HCT116 (cell line): ENCODE results near the gene PCID2. TPM values are rescaled to one million over a fixed set of nuclear protein-coding genes. Genes with fewer than 3 reads are reported as not detected.

Experiments
- ATAC-seq: fragments of 200-7000 bp; cut with Tn5 transposase; 2 replicates; pipeline ENCODE4 v1.9.1; 2020; ENCODE audit warnings: mild to moderate bottlenecking, moderate library complexity
- BruUV-seq: library from RNA; stranded (reverse); fragments of 400-500 nt; replicated peaks from 2 replicates; lab custom pipeline; 2021; lab: Mats Ljungman, UMichigan
- CTCF ChIA-PET: fragments of 300-600 bp; sonication (Branson Sonifier 250); formaldehyde crosslinking; loops from one replicate; lab custom pipeline; 2021; ENCODE audit warnings: antibody characterized with exemption; lab: Charles Lee
- POLR2A ChIA-PET: fragments of 300-600, 350-600 bp; sonication (Branson Sonifier 250); formaldehyde crosslinking; loops from one replicate; lab custom pipeline; 2021; ENCODE audit warnings: antibody characterized with exemption; lab: Charles Lee
- RAD21 ChIA-PET, 2 experiments: fragments of 300-600 bp; sonication (Branson Sonifier 250); formaldehyde crosslinking; loops; one replicate each; lab custom pipeline; 2023; ENCODE audit warnings: low total read pairs in 2 of 2; ENCODE audit not compliant: uncharacterized antibody in 2 of 2, unreplicated experiment in 2 of 2, low non-redundant PET in 1 of 2; lab: Charles Lee
- DNase-seq: peaks from one replicate; pipeline ENCODE4 v3.0.0-alpha.2; 2010; ENCODE audit warnings: low read depth, low spot score
- H2AFZ ChIP-seq: fragments of 200-600 bp; shearing (Covaris generic), sonication (generic); 2 replicates; pipeline ENCODE4 v1.6.1; 2017; ENCODE audit warnings: low read depth, mixed run types, mixed read lengths, antibody characterized with exemption, low read length; ENCODE audit not compliant: poor library complexity, severe bottlenecking
- H3K27ac ChIP-seq: 2 replicates; pipeline ENCODE4 v1.5.1; 2012; ENCODE audit warnings: low read depth, low read length
- H3K27me3 ChIP-seq: fragments of 200-600 bp; sonication (generic); 2 replicates; pipeline ENCODE4 v1.6.1; 2016; ENCODE audit warnings: mixed run types, low read length, mixed read lengths; ENCODE audit not compliant: insufficient read depth
- H3K36me3 ChIP-seq, 2 experiments: fragments of 200-500 bp in 1 of 2; fragments of 200-600 bp in 1 of 2; sonication (Bioruptor generic) in 1 of 2; sonication (generic) in 1 of 2; 2 replicates each; pipeline versions ENCODE4 v1.5.1 to v1.6.1; 2014 to 2016; ENCODE audit warnings: low read length in 2 of 2, inconsistent platforms in 1 of 2, mixed read lengths in 1 of 2, mixed run types in 1 of 2; ENCODE audit not compliant: insufficient read depth in 2 of 2, control insufficient read depth in 1 of 2
- H3K4me1 ChIP-seq, 2 experiments: fragments of 200-600 bp in 1 of 2; sonication (generic) in 1 of 2; 2 replicates each; pipeline versions ENCODE4 v1.5.1 to v1.6.1; 2012 to 2017; ENCODE audit warnings: low read length in 2 of 2, inconsistent platforms in 1 of 2, mild to moderate bottlenecking in 1 of 2, mixed read lengths in 1 of 2, mixed run types in 1 of 2, moderate library complexity in 1 of 2; ENCODE audit not compliant: insufficient read depth in 2 of 2, control insufficient read depth in 1 of 2
- H3K4me2 ChIP-seq: fragments of 200-600 bp; sonication (generic); 2 replicates; pipeline ENCODE4 v1.6.1; 2017; ENCODE audit warnings: mixed run types, low read length, mixed read lengths
- H3K4me3 ChIP-seq, 2 experiments: fragments of 200-600 bp in 1 of 2; sonication (generic) in 1 of 2; replicated peaks in 1 of 2; 2 replicates each; pipeline ENCODE4 v1.5.1; 2011 to 2016; ENCODE audit warnings: low read length in 2 of 2, control low read depth in 1 of 2, low read depth in 1 of 2, mild to moderate bottlenecking in 1 of 2, mixed read lengths in 1 of 2, mixed run types in 1 of 2
- H3K79me2 ChIP-seq: fragments of 200-600 bp; sonication (generic); 2 replicates; pipeline ENCODE4 v1.6.1; 2017; ENCODE audit warnings: mild to moderate bottlenecking, mixed run types, low read length, moderate library complexity, mixed read lengths; ENCODE audit not compliant: insufficient read depth
- H3K9ac ChIP-seq: fragments of 200-600 bp; sonication (generic); 2 replicates; pipeline ENCODE4 v1.6.1; 2016; ENCODE audit warnings: low read length, mixed read lengths
- H3K9me2 ChIP-seq: fragments of 200-600 bp; sonication (generic), shearing (Covaris generic); 2 replicates; pipeline ENCODE4 v1.6.1; 2017; ENCODE audit warnings: mixed run types, mild to moderate bottlenecking, moderate library complexity; ENCODE audit not compliant: insufficient read depth
- H3K9me3 ChIP-seq, 2 experiments: fragments of 200-500 bp in 1 of 2; fragments of 200-600 bp in 1 of 2; sonication (Bioruptor generic) in 1 of 2; sonication (generic) in 1 of 2; 2 replicates each; pipeline ENCODE4 v1.6.1; 2014 to 2017; ENCODE audit warnings: low read length in 2 of 2, mixed read lengths in 2 of 2, inconsistent platforms in 1 of 2, low read depth in 1 of 2, mild to moderate bottlenecking in 1 of 2, mixed run types in 1 of 2, moderate library complexity in 1 of 2; ENCODE audit not compliant: control insufficient read depth in 1 of 2, insufficient read depth in 1 of 2
- H4K20me1 ChIP-seq: fragments of 200-600 bp; sonication (generic), shearing (Covaris generic); 2 replicates; pipeline ENCODE4 v1.6.1; 2017; ENCODE audit warnings: mixed run types, mild to moderate bottlenecking, moderate library complexity; ENCODE audit not compliant: insufficient read depth
- CBX3 ChIP-seq: IDR thresholded peaks from 2 replicates; pipeline ENCODE4 v1.6.1; 2012; ENCODE audit warnings: low read depth
- CEBPB ChIP-seq: IDR thresholded peaks from 2 replicates; pipeline ENCODE4 v1.6.1; 2012; ENCODE audit warnings: low read depth
- CTCF ChIP-seq, 3 experiments: fragments of 200-600 bp in 1 of 3; sonication (generic) in 1 of 3; IDR thresholded peaks in 2 of 3; conservative IDR thresholded peaks in 1 of 3; 2 replicates each; pipeline ENCODE4 v1.5.1; 2012 to 2017; ENCODE audit warnings: low read depth in 2 of 3, low read length in 2 of 3, antibody characterized with exemption in 1 of 3, borderline replicate concordance in 1 of 3, control low read depth in 1 of 3, mild to moderate bottlenecking in 1 of 3, mixed read lengths in 1 of 3, mixed run types in 1 of 3, moderate library complexity in 1 of 3; ENCODE audit not compliant: insufficient read depth in 1 of 3
- ELF1 ChIP-seq: IDR thresholded peaks from 2 replicates; pipeline ENCODE4 v1.6.1; 2012; ENCODE audit warnings: low read depth, borderline replicate concordance
- EZH2phosphoT487 ChIP-seq: fragments of 200-600 bp; IDR thresholded peaks from 2 replicates; pipeline ENCODE4 v1.6.1; 2018; ENCODE audit warnings: antibody characterized with exemption, borderline replicate concordance
- JUND ChIP-seq: IDR thresholded peaks from 2 replicates; pipeline ENCODE4 v1.6.1; 2012
- POLR2A ChIP-seq: IDR thresholded peaks from 2 replicates; pipeline ENCODE4 v1.7.0; 2011; ENCODE audit warnings: borderline replicate concordance; ENCODE audit not compliant: insufficient read depth, insufficient read length; ENCODE audit errors: extremely low read depth
- REST ChIP-seq: IDR thresholded peaks from 2 replicates; pipeline ENCODE4 v1.6.1; 2012; ENCODE audit warnings: low read depth
- TCF7L2 ChIP-seq: IDR thresholded peaks from 2 replicates; pipeline ENCODE4 v1.7.0; 2011; ENCODE audit warnings: borderline replicate concordance, inconsistent platforms; ENCODE audit not compliant: insufficient read depth, insufficient read length; ENCODE audit errors: extremely low read depth
- YY1 ChIP-seq: IDR thresholded peaks from 2 replicates; pipeline ENCODE4 v1.6.1; 2011; ENCODE audit warnings: low read length, low read depth, moderate library complexity, mild to moderate bottlenecking; ENCODE audit not compliant: insufficient replicate concordance; ENCODE audit errors: extremely low read depth
- ZBTB33 ChIP-seq: IDR thresholded peaks from 2 replicates; pipeline ENCODE4 v1.6.1; 2011; ENCODE audit warnings: mild to moderate bottlenecking, low read length, moderate library complexity; ENCODE audit not compliant: insufficient replicate concordance; ENCODE audit errors: extremely low read depth
- ZFX ChIP-seq: fragments of 450-650 bp; IDR thresholded peaks from 2 replicates; pipeline ENCODE4 v1.6.1; 2017
- intact Hi-C: fragments of 100-400 bp; cut with micrococcal nuclease; formaldehyde crosslinking; loops from 2 replicates; pipeline ENCODE4 v1.10.0; 2022
- total RNA-seq: library from RNA; stranded (reverse); gene quantifications from one replicate; pipeline ENCODE4 v1.2.1, GENCODE V29; 2021; ENCODE audit not compliant: unreplicated experiment

Gene PCID2
- total RNA-seq, 1 experiment from 2014 or later = 73.3 TPM

- ATAC-seq = no peak
- TF ChIP-seq REST (no peak), CEBPB (no peak), ELF1 (no peak), ZFX (no peak), CTCF (IDR thresholded peaks at IDR 0.05 in 2 of 3, conservative IDR thresholded peaks at IDR 0.05 in 1 of 3; ENCODE audit: borderline replicate concordance in 1 of 3, insufficient read depth in 1 of 3, low read depth in 2 of 3, low read length in 2 of 3) (no peak), TCF7L2 (no peak), YY1 (no peak), JUND (no peak), ZBTB33 (no peak), EZH2phosphoT487 (no peak), POLR2A (no peak), CBX3 (no peak)
Observed at GRCh38 chr13:113232208-113233003, 23.9 kb upstream of the PCID2 start.

More at GRCh38 chr13:113232208-113233003, 23.9 kb upstream of the PCID2 start:
- ChIA-PET POLR2A (no interaction called here), RAD21 (interaction anchor here in 1 of 2 experiments (0.8 kb wide), 1 partner anchor 166 kb away, joined by 3 read pairs; no protein-coding TSS in a partner anchor), CTCF (no interaction called here)
- Histone ChIP-seq H3K27ac (no peak overlapping the region), H3K9me2 (no peaks in the 10 kb centered on the region), H3K4me2 (no peak overlapping the region), H2AFZ (no peak overlapping the region), H3K4me1 (no peaks in the 10 kb centered on the region), H3K9me3 (no peaks in the 10 kb centered on the region), H4K20me1 (no peaks in the 10 kb centered on the region), H3K27me3 (no peaks in the 10 kb centered on the region), H3K79me2 (peaks cover 24% of the 10 kb centered on the region; the same call in 1 of the 2 replicates), H3K36me3 (peaks cover 17 to 18% of the 10 kb centered on the region in 2 experiments; a peak in 3 of 4 replicates), H3K4me3 (no peak overlapping the region), H3K9ac (no peak overlapping the region)
- DNase-seq = no peak
- no TSS peak for BruUV-seq
- intact Hi-C loops = no loop called here
